SK-N-SH treated with all-trans-retinoic acid at 6 μM for 48 hours (cell line): ENCODE measurements around the gene GCM1.

Source experiments
- ATAC-seq: fragments of 200-7000 bp; cut with Tn5 transposase; 3 replicates; pipeline ENCODE4 v1.9.1; 2020; ENCODE audit warnings: mild to moderate bottlenecking, moderate library complexity
- ARNTL ChIP-seq: fragments of 450-650 bp; formaldehyde crosslinking; IDR thresholded peaks from 2 replicates; pipeline ENCODE4 v1.5.0; 2020; ENCODE audit warnings: low read depth, mild to moderate bottlenecking, moderate library complexity, borderline replicate concordance
- BACH2 ChIP-seq: fragments of 250-450 bp; sonication (Bioruptor Pico); IDR thresholded peaks from 2 replicates; pipeline ENCODE4 v1.9.0; 2021; ENCODE audit warnings: mild to moderate bottlenecking, borderline replicate concordance
- CREB5 ChIP-seq: fragments of 250-450 bp; sonication (Bioruptor Pico); IDR thresholded peaks from 2 replicates; pipeline ENCODE4 v1.5.1; 2020; ENCODE audit warnings: low read depth, mild to moderate bottlenecking, moderate library complexity
- CSDC2 ChIP-seq: fragments of 250-450 bp; sonication (Bioruptor Pico); IDR thresholded peaks from 2 replicates; pipeline ENCODE4 v1.5.0; 2020; ENCODE audit warnings: mild to moderate bottlenecking, moderate library complexity
- CSRNP3 ChIP-seq: fragments of 250-450 bp; sonication (Bioruptor Pico); IDR thresholded peaks from 2 replicates; pipeline ENCODE4 v1.5.1; 2021; ENCODE audit warnings: mild to moderate bottlenecking, moderate library complexity
- ESRRG ChIP-seq: fragments of 250-450 bp; sonication (Bioruptor Pico); IDR thresholded peaks from 2 replicates; pipeline ENCODE4 v1.6.1; 2021; ENCODE audit warnings: mild to moderate bottlenecking
- GLIS3 ChIP-seq: fragments of 250-450 bp; sonication (Bioruptor Pico); IDR thresholded peaks from 2 replicates; pipeline ENCODE4 v1.5.0; 2020; ENCODE audit warnings: mild to moderate bottlenecking, moderate library complexity
- ISL1 ChIP-seq: fragments of 250-450 bp; sonication (Bioruptor Pico); IDR thresholded peaks from 2 replicates; pipeline ENCODE4 v2.1.2; 2022; ENCODE audit warnings: mild to moderate bottlenecking, moderate library complexity
- PATZ1 ChIP-seq: fragments of 250-450 bp; sonication (Bioruptor Pico); IDR thresholded peaks from 2 replicates; pipeline ENCODE4 v1.8.0; 2020; ENCODE audit warnings: mild to moderate bottlenecking, moderate library complexity, borderline replicate concordance
- POU6F1 ChIP-seq: fragments of 250-450 bp; sonication (Bioruptor Pico); IDR thresholded peaks from 2 replicates; pipeline ENCODE4 v1.8.0; 2021; ENCODE audit warnings: low read depth, mild to moderate bottlenecking, moderate library complexity, borderline replicate concordance
- PPARA ChIP-seq: fragments of 250-450 bp; sonication (Bioruptor Pico); IDR thresholded peaks from 2 replicates; pipeline ENCODE4 v1.5.0; 2020; ENCODE audit warnings: mild to moderate bottlenecking, borderline replicate concordance
- SNAI2 ChIP-seq: fragments of 250-450 bp; sonication (Bioruptor Pico); IDR thresholded peaks from 2 replicates; pipeline ENCODE4 v1.5.0; 2020; ENCODE audit warnings: mild to moderate bottlenecking, moderate library complexity
- TCF4 ChIP-seq: fragments of 250-450 bp; sonication (Bioruptor Pico); IDR thresholded peaks from 2 replicates; pipeline ENCODE4 v1.8.0; 2021; ENCODE audit warnings: mild to moderate bottlenecking, moderate library complexity, borderline replicate concordance
- TOX ChIP-seq: fragments of 250-450 bp; sonication (Bioruptor Pico); IDR thresholded peaks from 2 replicates; pipeline ENCODE4 v1.8.0; 2021; ENCODE audit warnings: mild to moderate bottlenecking, moderate library complexity, borderline replicate concordance
- TSHZ2 ChIP-seq: fragments of 250-450 bp; sonication (Bioruptor Pico); IDR thresholded peaks from 2 replicates; pipeline ENCODE4 v1.5.0; 2020; ENCODE audit warnings: mild to moderate bottlenecking, moderate library complexity
- ZC3H10 ChIP-seq: fragments of 250-450 bp; sonication (Bioruptor Pico); IDR thresholded peaks from 2 replicates; pipeline ENCODE4 v1.5.1; 2021; ENCODE audit warnings: mild to moderate bottlenecking, moderate library complexity
- ZFP3 ChIP-seq: fragments of 250-450 bp; sonication (Bioruptor Pico); IDR thresholded peaks from 2 replicates; pipeline ENCODE4 v1.5.0; 2020; ENCODE audit warnings: mild to moderate bottlenecking, moderate library complexity
- ZFP30 ChIP-seq: fragments of 450-650 bp; formaldehyde crosslinking; IDR thresholded peaks from 2 replicates; pipeline ENCODE4 v1.5.0; 2022; ENCODE audit warnings: mild to moderate bottlenecking, moderate library complexity
- ZNF565 ChIP-seq: fragments of 450-650 bp; formaldehyde crosslinking; conservative IDR thresholded peaks from 2 replicates; pipeline ENCODE4 v1.5.0; 2020; ENCODE audit warnings: low read depth, mild to moderate bottlenecking, moderate library complexity
- ZNF70 ChIP-seq: fragments of 450-650 bp; formaldehyde crosslinking; IDR thresholded peaks from 2 replicates; pipeline ENCODE4 v1.5.0; 2020; ENCODE audit warnings: mild to moderate bottlenecking, moderate library complexity
- ZNF8 ChIP-seq: fragments of 450-650 bp; formaldehyde crosslinking; IDR thresholded peaks from 2 replicates; pipeline ENCODE4 v1.5.0; 2020; ENCODE audit warnings: mild to moderate bottlenecking, moderate library complexity

GCM1 gene

GRCh38 chr6:53112404-53112803 is 36.2 kb downstream of the GCM1 start:
- TF ChIP-seq ARNTL (CRISPR knock-in tag): no peak
- no peak for TF ChIP-seq ZFP30
- no peak for TF ChIP-seq TSHZ2 (CRISPR knock-in tag)
- TF ChIP-seq ZNF8 (CRISPR knock-in tag): no peak
- TF ChIP-seq SNAI2 (CRISPR knock-in tag): no peak
- no peak for TF ChIP-seq TCF4 (CRISPR knock-in tag)
- no peak for TF ChIP-seq TOX (CRISPR knock-in tag)
- TF ChIP-seq ZNF565 (CRISPR knock-in tag): no peak
- TF ChIP-seq ZFP3 (CRISPR knock-in tag): no peak
- TF ChIP-seq ISL1: no peak
- no peak for TF ChIP-seq POU6F1 (CRISPR knock-in tag)
- no peak for TF ChIP-seq CREB5
- no peak for TF ChIP-seq BACH2 (CRISPR knock-in tag)
- no peak for TF ChIP-seq PPARA (CRISPR knock-in tag)
- TF ChIP-seq GLIS3: no peak
- no peak for TF ChIP-seq CSRNP3
- no peak for TF ChIP-seq ZC3H10 (CRISPR knock-in tag)
- no peak for TF ChIP-seq ESRRG (CRISPR knock-in tag)
- TF ChIP-seq PATZ1 (CRISPR knock-in tag): no peak
- no peak for ATAC-seq

GRCh38 chr6:53111865-53112264 is 36.8 kb downstream of the GCM1 start:
- no peak for ATAC-seq

More at GRCh38 chr6:53111865-53112264, 36.8 kb downstream of the GCM1 start:
- TF ChIP-seq PATZ1 (CRISPR knock-in tag): no peak
- TF ChIP-seq SNAI2 (CRISPR knock-in tag): no peak
- no peak for TF ChIP-seq ZNF70
- TF ChIP-seq ZFP3 (CRISPR knock-in tag): no peak
- no peak for TF ChIP-seq ZNF565 (CRISPR knock-in tag)
- TF ChIP-seq ZFP30: no peak
- TF ChIP-seq CSDC2 (CRISPR knock-in tag): no peak
